C4-2B (cell line): ENCODE results near the gene PRICKLE4.

Source experiments
- CTCF ChIP-seq: fragments of 450-650 bp; conservative IDR thresholded peaks from 2 replicates; pipeline ENCODE4 v1.5.1; 2017; ENCODE audit warnings: mild to moderate bottlenecking
- ZFX ChIP-seq: fragments of 450-650 bp; IDR thresholded peaks from 2 replicates; pipeline ENCODE4 v1.6.1; 2017

- no peak for TF ChIP-seq CTCF
- no peak for TF ChIP-seq ZFX
Observed at GRCh38 chr6:41836660-41837052, 56.1 kb downstream of the PRICKLE4 start.
